B cell (primary cell): ENCODE results near the gene SCFD2. TPM values are rescaled to one million over a fixed set of nuclear protein-coding genes. Genes with fewer than 3 reads are reported as not detected.

Source experiments
- ATAC-seq: fragments of 200-7000 bp; cut with Tn5 transposase; one replicate; pipeline ENCODE4 v1.10.0; 2021; ENCODE audit warnings: low read depth, mild to moderate bottlenecking, moderate number of reproducible peaks, moderate library complexity
- CTCF ChIA-PET: fragments of 350-600 bp; sonication (Branson Sonifier 250); formaldehyde crosslinking; loops from one replicate; lab custom pipeline; 2021; ENCODE audit warnings: antibody characterized with exemption, inconsistent platforms; lab: Charles Lee
- POLR2A ChIA-PET: fragments of 350-600 bp; sonication (Branson Sonifier 250); formaldehyde crosslinking; loops from one replicate; lab custom pipeline; 2021; ENCODE audit warnings: antibody characterized with exemption; lab: Charles Lee
- DNase-seq: peaks from one replicate; pipeline ENCODE4 v3.0.0; 2013
- H2AFZ ChIP-seq: 2 replicates; pipeline ENCODE4 v1.6.1; 2012; ENCODE audit warnings: mild to moderate bottlenecking, low read depth, low read length; ENCODE audit not compliant: insufficient read depth, poor library complexity, severe bottlenecking
- H3K27ac ChIP-seq, 2 donors: 1 replicate in 1 of 2; 2 replicates in 1 of 2; pipeline ENCODE4 v1.5.1; 2012 to 2013; ENCODE audit warnings: low read length in 2 of 2, mild to moderate bottlenecking in 2 of 2, moderate library complexity in 1 of 2
- H3K27me3 ChIP-seq, 4 experiments: fragments of 200-600 bp in 1 of 4; sonication (generic) in 1 of 4; replicated peaks in 1 of 4; 1 replicate in 2 of 4; 2 replicates in 2 of 4; pipeline versions ENCODE4 v1.6.1 to v1.7.0; 2013 to 2016; ENCODE audit warnings: low read length in 3 of 4, mild to moderate bottlenecking in 2 of 4, mixed read lengths in 1 of 4, moderate library complexity in 1 of 4; ENCODE audit not compliant: insufficient read depth in 4 of 4, control insufficient read depth in 3 of 4; ENCODE audit errors: control extremely low read depth in 1 of 4
- H3K36me3 ChIP-seq, 2 experiments: replicated peaks in 1 of 2; 1 replicate in 1 of 2; 2 replicates in 1 of 2; pipeline versions ENCODE4 v1.6.1 to v1.7.1; 2013; ENCODE audit warnings: low read length in 1 of 2; ENCODE audit not compliant: insufficient read depth in 2 of 2, control insufficient read depth in 1 of 2; ENCODE audit errors: control extremely low read depth in 1 of 2, extremely low read depth in 1 of 2
- H3K4me1 ChIP-seq, 2 donors: fragments of 200-600 bp in 1 of 2; sonication (generic) in 1 of 2; 1 replicate in 1 of 2; 2 replicates in 1 of 2; pipeline versions ENCODE4 v1.5.1 to v1.6.1; 2013 to 2017; ENCODE audit warnings: low read length in 2 of 2; ENCODE audit not compliant: control insufficient read depth in 2 of 2, insufficient read depth in 2 of 2
- H3K4me2 ChIP-seq: replicated peaks from 2 replicates; pipeline ENCODE3; 2012; ENCODE audit warnings: mild to moderate bottlenecking, low read depth, low read length; ENCODE audit not compliant: poor library complexity, severe bottlenecking
- H3K4me3 ChIP-seq, 5 experiments: fragments of 200-600 bp in 1 of 5; sonication (generic) in 1 of 5; 1 replicate in 3 of 5; 2 replicates in 2 of 5; pipeline versions ENCODE4 v1.5.1 to v1.7.0; 2011 to 2016; ENCODE audit warnings: low read length in 4 of 5, mild to moderate bottlenecking in 4 of 5, low read depth in 2 of 5, control low read depth in 1 of 5, moderate library complexity in 1 of 5; ENCODE audit not compliant: insufficient read depth in 1 of 5; ENCODE audit errors: control extremely low read depth in 1 of 5, extremely low read depth in 1 of 5
- H3K79me2 ChIP-seq: fragments of 200-600 bp; sonication (generic); one replicate; pipeline ENCODE4 v1.6.0; 2016; ENCODE audit warnings: low read length; ENCODE audit not compliant: control insufficient read depth, insufficient read depth
- H3K9ac ChIP-seq: fragments of 200-600 bp; sonication (generic); 2 replicates; pipeline ENCODE4 v1.6.1; 2017; ENCODE audit warnings: mild to moderate bottlenecking, low read length, moderate library complexity
- H3K9me3 ChIP-seq, 3 donors: one replicate each; pipeline versions ENCODE4 v1.6.1 to v1.7.1; 2013; ENCODE audit warnings: low read length in 2 of 3; ENCODE audit not compliant: control insufficient read depth in 2 of 3, insufficient read depth in 1 of 3; ENCODE audit errors: control extremely low read depth in 1 of 3
- H4K20me1 ChIP-seq: 2 replicates; pipeline ENCODE4 v1.6.0; 2012; ENCODE audit warnings: mild to moderate bottlenecking, low read length; ENCODE audit not compliant: insufficient read depth, control insufficient read depth, poor library complexity, severe bottlenecking
- H3K27ac Mint-ChIP-seq: one replicate; pipeline ENCODE4 v1.8.0; 2021; ENCODE audit warnings: mixed read lengths
- H3K27me3 Mint-ChIP-seq: one replicate; pipeline ENCODE4 v1.8.0; 2021; ENCODE audit warnings: mixed read lengths
- H3K4me1 Mint-ChIP-seq: one replicate; pipeline ENCODE4 v1.8.0; 2021; ENCODE audit warnings: mixed read lengths
- H3K4me3 Mint-ChIP-seq: one replicate; pipeline ENCODE4 v1.8.0; 2021; ENCODE audit warnings: mixed read lengths
- H3K9me3 Mint-ChIP-seq: one replicate; pipeline ENCODE4 v1.8.0; 2022; ENCODE audit warnings: mixed read lengths; ENCODE audit not compliant: insufficient read depth
- EZH2 ChIP-seq: IDR thresholded peaks from 2 replicates; pipeline ENCODE4 v1.6.1; 2012; ENCODE audit warnings: borderline replicate concordance, low read depth, mild to moderate bottlenecking, moderate library complexity, low read length; ENCODE audit not compliant: insufficient read depth, poor library complexity, severe bottlenecking
- WGBS: methylation state at CpG from one replicate; pipeline ENCODE4 v1.1.5; 2013; ENCODE audit warnings: missing lambda C conversion rate; ENCODE audit not compliant: insufficient coverage; 5-methylcytosine and 5-hydroxymethylcytosine counted together
- intact Hi-C: fragments of 100-400 bp; cut with micrococcal nuclease; formaldehyde crosslinking; loops from one replicate; pipeline ENCODE4 v1.10.0; 2022
- polyA plus RNA-seq: library from polyadenylated mRNA; depleted of rRNA; stranded (reverse); fragments of >200 nt; gene quantifications from 2 replicates; pipeline ENCODE4 v1.2.3, GENCODE V29; 2012
- total RNA-seq, 2 donors: library from RNA; stranded (reverse); fragments of 120-200 nt in 1 of 2; gene quantifications; 1 replicate in 1 of 2; 2 replicates in 1 of 2; pipeline versions ENCODE4 v1.2.3 to v1.2.4, GENCODE V29; 2013 to 2022
- TF ChIP-seq, protein P1 (sequence below): fragments of 200-600 bp; IDR thresholded peaks from one replicate; pipeline ENCODE4 v1.8.0; 2022; ENCODE audit warnings: antibody characterized with exemption, mild to moderate bottlenecking

Gene SCFD2
- total and polyA plus RNA-seq, 2 donors (not counting 1 experiment from before 2014, with no cell fraction given), result 12.8 to 20.4 TPM

- H4K20me1 ChIP-seq, result no peaks in the 10 kb centered on the region
- H3K4me3 ChIP-seq, result no peak overlapping the region
- H3K9me3 Mint-ChIP-seq, result peaks cover 3% of the 10 kb centered on the region
- no peak overlapping the region for H3K4me2 ChIP-seq
- ATAC-seq (no peak), DNase-seq (no peak)
- H3K4me3 Mint-ChIP-seq, result no peak overlapping the region
- CTCF ChIA-PET, result no interaction called here
- H3K9me3 ChIP-seq, result peaks cover 0 to 3% (median 1%) of the 10 kb centered on the region in 3 donors
- H3K4me1 Mint-ChIP-seq, result no peaks in the 10 kb centered on the region
- WGBS, result no CpG with 5 or more reads among the region's 7 CpGs
- H3K36me3 ChIP-seq, result peaks cover 0 to 1% of the 10 kb centered on the region in 2 experiments
- no peaks in the 10 kb centered on the region for H3K4me1 ChIP-seq
- intact Hi-C loops, result no loop called here
- no peak overlapping the region for H3K27ac Mint-ChIP-seq
- no peak overlapping the region for H2AFZ ChIP-seq
- TF ChIP-seq EZH2, result no peak
- TF ChIP-seq, protein P1, sequence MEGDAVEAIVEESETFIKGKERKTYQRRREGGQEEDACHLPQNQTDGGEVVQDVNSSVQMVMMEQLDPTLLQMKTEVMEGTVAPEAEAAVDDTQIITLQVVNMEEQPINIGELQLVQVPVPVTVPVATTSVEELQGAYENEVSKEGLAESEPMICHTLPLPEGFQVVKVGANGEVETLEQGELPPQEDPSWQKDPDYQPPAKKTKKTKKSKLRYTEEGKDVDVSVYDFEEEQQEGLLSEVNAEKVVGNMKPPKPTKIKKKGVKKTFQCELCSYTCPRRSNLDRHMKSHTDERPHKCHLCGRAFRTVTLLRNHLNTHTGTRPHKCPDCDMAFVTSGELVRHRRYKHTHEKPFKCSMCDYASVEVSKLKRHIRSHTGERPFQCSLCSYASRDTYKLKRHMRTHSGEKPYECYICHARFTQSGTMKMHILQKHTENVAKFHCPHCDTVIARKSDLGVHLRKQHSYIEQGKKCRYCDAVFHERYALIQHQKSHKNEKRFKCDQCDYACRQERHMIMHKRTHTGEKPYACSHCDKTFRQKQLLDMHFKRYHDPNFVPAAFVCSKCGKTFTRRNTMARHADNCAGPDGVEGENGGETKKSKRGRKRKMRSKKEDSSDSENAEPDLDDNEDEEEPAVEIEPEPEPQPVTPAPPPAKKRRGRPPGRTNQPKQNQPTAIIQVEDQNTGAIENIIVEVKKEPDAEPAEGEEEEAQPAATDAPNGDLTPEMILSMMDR, result no peak
- POLR2A ChIA-PET, result no interaction called here
- H3K79me2 ChIP-seq, result no peaks in the 10 kb centered on the region
- H3K27ac ChIP-seq, result no peak overlapping the region
- no peak overlapping the region for H3K9ac ChIP-seq
- H3K27me3 Mint-ChIP-seq, result no peaks in the 10 kb centered on the region
- H3K27me3 ChIP-seq, result no peaks in the 10 kb centered on the region
Observed at GRCh38 chr4:53100501-53101190, 265.2 kb downstream of the SCFD2 start.

DNA sequence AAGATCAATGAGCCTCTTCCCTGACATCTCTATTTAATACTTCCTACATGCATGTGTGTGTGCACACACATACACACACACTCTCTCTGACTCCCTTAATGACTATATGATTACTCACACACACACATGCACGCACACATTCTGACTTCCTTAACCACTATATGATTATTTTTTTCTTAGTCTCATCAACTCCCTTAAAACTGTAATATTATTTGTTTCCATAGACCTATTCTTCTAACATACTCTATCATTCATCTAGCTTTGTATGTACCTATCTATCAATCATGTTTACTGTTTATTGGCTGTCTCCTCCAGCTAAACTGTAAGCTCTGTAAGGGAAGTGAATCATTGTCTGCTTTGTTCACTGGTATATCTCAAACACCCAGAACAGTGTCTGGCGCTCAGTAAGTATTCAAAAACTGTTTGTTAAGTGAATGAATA lies 267.2 kb downstream of the SCFD2 start:
- DNase-seq, result no peak
- no peak for ATAC-seq
- H3K9me3 Mint-ChIP-seq, result peaks cover 3% of the 10 kb centered on the region
- ChIA-PET CTCF (no interaction called here), POLR2A (no interaction called here)
- no peak overlapping the region for H3K9ac ChIP-seq
- peaks cover 0 to 3% (median 1%) of the 10 kb centered on the region in 3 donors for H3K9me3 ChIP-seq
- H3K4me1 ChIP-seq, result no peaks in the 10 kb centered on the region
- H3K4me3 ChIP-seq, result no peak overlapping the region
- no peak overlapping the region for H3K4me2 ChIP-seq
- H3K27ac Mint-ChIP-seq, result no peak overlapping the region
- H3K27ac ChIP-seq, result no peak overlapping the region
- intact Hi-C loops, result no loop called here
- no peaks in the 10 kb centered on the region for H4K20me1 ChIP-seq
- no peaks in the 10 kb centered on the region for H3K79me2 ChIP-seq
- TF ChIP-seq EZH2, result no peak
- TF ChIP-seq, protein P1, result no peak
- peaks cover 0 to 1% of the 10 kb centered on the region in 2 experiments for H3K36me3 ChIP-seq
- no peaks in the 10 kb centered on the region for H3K27me3 Mint-ChIP-seq
- WGBS, result 100% methylated on average over 1 of the region's 2 CpGs
- H3K4me1 Mint-ChIP-seq, result no peaks in the 10 kb centered on the region
- no peak overlapping the region for H2AFZ ChIP-seq
- no peaks in the 10 kb centered on the region for H3K27me3 ChIP-seq
- no peak overlapping the region for H3K4me3 Mint-ChIP-seq
